Measurements from ENCODE around the gene TET2.

The TET2 gene

DNA sequence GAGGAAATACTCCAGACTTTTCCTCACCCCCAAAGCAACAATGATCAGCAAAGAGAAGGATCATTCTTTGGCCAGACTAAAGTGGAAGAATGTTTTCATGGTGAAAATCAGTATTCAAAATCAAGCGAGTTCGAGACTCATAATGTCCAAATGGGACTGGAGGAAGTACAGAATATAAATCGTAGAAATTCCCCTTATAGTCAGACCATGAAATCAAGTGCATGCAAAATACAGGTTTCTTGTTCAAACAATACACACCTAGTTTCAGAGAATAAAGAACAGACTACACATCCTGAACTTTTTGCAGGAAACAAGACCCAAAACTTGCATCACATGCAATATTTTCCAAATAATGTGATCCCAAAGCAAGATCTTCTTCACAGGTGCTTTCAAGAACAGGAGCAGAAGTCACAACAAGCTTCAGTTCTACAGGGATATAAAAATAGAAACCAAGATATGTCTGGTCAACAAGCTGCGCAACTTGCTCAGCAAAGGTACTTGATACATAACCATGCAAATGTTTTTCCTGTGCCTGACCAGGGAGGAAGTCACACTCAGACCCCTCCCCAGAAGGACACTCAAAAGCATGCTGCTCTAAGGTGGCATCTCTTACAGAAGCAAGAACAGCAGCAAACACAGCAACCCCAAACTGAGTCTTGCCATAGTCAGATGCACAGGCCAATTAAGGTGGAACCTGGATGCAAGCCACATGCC is 89.7 kb downstream of the TET2 start:
- DNase-seq, result no peak

DNA sequence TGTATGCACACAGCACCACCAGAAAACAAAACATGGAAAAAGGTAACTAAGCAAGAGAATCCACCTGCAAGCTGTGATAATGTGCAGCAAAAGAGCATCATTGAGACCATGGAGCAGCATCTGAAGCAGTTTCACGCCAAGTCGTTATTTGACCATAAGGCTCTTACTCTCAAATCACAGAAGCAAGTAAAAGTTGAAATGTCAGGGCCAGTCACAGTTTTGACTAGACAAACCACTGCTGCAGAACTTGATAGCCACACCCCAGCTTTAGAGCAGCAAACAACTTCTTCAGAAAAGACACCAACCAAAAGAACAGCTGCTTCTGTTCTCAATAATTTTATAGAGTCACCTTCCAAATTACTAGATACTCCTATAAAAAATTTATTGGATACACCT is 90.2 kb downstream of the TET2 start:
- DNase-seq, result no peak

GRCh38 chr4:105240037-105240436 is 93.4 kb downstream of the TET2 start:
- DNase-seq, result no peak

DNA sequence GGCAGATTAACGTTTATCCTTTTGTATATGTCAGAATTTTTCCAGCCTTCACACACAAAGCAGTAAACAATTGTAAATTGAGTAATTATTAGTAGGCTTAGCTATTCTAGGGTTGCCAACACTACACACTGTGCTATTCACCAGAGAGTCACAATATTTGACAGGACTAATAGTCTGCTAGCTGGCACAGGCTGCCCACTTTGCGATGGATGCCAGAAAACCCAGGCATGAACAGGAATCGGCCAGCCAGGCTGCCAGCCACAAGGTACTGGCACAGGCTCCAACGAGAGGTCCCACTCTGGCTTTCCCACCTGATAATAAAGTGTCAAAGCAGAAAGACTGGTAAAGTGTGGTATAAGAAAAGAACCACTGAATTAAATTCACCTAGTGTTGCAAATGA is 94.8 kb downstream of the TET2 start:
- DNase-seq, result no peak

DNA sequence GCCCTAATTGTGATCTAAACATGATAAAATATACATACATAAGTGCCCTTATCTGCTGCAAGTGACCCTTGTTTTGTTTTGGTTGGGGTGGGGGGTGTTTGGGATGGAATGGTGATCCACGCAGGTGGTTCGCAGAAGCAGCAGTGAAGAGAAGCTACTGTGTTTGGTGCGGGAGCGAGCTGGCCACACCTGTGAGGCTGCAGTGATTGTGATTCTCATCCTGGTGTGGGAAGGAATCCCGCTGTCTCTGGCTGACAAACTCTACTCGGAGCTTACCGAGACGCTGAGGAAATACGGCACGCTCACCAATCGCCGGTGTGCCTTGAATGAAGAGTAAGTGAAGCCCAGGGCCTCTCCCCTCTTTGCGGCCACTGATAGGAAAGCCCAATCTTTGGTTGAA is 96.8 kb downstream of the TET2 start:
- DNase-seq, result no peak

- no peak for DNase-seq
These were observed 100.0 kb downstream of the TET2 start for GRCh38 chr4:105246712-105247111.

DNA sequence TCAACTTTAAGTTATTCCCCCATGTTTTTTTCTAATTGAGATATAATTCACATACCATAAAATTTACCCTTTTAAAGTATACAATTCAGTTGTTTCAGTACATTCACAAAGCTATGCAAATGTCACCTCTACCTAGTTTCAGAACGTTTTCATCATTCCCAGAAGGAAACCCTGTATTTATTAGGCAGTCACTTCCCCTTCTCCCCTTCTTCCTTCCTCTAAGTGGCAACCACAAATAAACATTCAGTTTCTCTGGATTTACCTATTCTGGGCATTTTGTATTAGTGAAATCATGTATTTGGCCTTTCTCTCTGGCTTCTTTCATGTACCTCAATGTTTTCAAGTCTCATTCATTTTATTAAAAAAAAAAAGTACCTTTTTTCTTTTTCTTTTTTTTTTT is 101.9 kb downstream of the TET2 start:
- no peak for DNase-seq

DNA sequence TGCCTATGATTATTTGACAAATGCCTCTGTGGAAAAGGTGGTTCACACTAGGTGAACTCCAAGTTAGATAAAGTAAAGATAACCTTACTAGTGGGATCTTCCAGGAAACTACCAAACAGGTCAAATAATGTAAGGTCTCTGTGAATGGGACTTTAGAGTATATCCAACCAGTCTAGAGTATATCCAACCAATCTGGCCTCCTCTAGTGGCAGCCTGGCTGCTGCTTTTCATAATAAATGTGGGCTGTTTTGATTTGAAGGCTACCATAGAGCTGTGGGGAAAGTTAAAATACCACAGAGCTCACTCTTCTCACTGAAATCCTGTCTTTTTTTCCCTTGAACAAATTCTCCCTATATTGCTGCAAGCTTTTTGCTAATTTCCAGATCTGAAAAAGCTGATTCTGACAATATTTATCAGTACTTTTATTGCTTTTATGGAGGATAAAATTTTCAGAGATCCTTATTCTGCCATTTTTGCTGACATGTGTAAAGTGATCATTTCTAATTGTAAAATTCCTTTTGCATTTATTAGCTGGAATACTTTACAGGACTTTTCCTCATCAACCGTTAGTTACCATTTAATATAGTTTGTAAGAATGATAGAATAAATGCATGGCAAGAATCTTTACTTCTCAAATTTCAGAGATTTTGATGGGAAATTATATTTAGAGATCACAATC is 111.3 kb downstream of the TET2 start:
- no peak for DNase-seq

DNA sequence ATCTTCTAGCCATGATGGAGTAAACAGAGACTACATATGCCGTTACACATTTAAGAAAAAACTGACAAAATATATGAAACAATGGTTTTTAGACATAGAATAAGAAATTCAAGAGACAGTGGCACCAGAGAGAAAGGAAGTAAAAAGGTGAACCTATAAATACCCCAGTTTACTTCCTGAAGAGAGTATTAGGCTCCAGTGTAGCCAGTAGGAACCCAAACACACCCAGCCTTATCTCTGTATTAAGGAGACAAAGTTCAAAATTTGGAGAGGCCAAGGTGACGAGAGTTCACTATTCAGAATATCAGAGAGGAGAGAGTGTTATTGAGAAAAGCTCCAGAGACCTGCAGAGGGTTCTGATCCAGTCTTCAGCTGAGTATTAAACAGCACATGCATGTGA is 119.0 kb downstream of the TET2 start:
- no peak for DNase-seq

- DNase-seq, result no peak
These were observed 120.6 kb downstream of the TET2 start for GRCh38 chr4:105267280-105267679.

- no peak for DNase-seq
These were observed 125.3 kb downstream of the TET2 start for GRCh38 chr4:105272002-105272401.

DNA sequence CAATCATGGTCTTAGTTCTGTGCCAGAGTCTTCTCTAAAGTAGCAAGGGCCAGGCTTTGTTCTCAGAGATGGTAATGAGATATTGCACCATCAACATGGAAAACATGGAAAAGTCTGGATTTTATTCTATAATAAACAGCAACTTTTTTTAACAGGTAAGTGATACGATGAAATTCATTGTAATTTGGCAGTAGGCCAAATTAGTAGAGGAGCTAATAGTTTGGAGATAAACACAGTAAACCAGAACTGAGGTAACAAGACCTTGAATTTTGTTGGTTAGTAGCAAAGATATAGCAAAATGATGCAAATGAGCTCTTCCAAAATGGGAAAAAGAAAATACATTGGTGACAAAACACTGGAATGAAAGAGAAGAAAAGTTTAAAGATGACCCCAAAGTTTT is 126.6 kb downstream of the TET2 start:
- no peak for DNase-seq

DNA sequence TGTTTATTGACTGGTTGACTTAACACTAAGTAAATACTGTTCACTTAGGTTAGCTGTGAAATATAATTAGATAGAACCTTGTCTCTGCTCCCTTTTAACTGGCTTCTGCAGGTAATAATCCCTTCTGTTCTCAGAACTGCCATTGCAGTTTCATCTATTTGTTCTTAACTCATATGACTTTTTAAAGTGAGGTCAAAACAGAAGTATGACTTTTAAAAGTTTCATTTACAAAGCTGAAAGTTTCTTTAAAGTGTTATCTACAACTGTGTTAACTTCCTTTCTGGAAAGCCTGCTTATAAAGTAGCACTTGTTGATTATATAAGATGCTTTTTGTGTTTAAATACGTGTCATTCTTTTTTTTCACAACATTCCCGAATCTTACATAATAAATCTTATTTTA is 127.4 kb downstream of the TET2 start:
- no peak for DNase-seq

- DNase-seq, result no peak
These were observed 127.8 kb downstream of the TET2 start for GRCh38 chr4:105274504-105274903.

- DNase-seq, result no peak
These were observed 129.9 kb downstream of the TET2 start for GRCh38 chr4:105276361-105277104.

- no peak for DNase-seq
These were observed 131.0 kb downstream of the TET2 start for GRCh38 chr4:105277702-105278101.

DNA sequence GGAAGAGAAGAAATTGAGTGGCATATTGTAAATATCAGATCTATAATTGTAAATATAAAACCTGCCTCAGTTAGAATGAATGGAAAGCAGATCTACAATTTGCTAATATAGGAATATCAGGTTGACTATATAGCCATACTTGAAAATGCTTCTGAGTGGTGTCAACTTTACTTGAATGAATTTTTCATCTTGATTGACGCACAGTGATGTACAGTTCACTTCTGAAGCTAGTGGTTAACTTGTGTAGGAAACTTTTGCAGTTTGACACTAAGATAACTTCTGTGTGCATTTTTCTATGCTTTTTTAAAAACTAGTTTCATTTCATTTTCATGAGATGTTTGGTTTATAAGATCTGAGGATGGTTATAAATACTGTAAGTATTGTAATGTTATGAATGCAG is 132.6 kb downstream of the TET2 start:
- no peak for DNase-seq

DNA sequence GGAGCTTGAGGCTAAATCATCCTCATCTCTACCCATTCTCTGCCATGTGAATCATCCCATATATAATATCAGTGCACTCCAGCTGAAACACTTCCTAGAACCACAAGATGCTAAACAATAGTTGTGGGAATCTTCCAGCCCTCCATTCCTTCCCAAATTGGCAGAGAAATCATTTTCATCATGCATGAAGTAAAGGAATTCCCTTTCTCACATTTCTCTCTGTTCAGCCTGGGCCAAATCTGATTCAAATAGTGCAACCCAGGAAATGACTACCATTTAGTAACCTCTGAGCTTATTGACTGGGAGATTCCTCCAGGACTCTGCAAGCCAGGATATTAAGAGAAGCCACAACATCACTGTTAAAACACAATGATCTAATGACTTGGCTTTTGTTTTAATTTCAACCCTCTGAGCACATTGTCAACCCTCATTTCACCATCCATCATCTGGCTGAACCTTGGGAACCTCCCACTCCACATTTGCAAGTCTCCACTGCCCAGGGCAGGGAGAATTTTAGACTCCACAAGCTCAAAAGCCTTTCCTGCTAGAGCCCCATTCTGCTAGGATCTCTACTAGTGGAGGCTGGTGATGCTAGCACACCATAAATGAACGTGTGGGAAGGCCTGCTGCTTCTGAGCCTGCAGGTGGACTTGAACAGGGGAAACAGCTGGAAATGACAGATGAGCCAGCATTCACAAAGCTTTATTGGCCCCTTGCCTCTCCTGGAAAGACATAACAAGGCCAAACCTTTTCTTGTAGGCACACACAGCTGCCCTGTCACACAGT is 133.9 kb downstream of the TET2 start:
- no peak for DNase-seq

DNA sequence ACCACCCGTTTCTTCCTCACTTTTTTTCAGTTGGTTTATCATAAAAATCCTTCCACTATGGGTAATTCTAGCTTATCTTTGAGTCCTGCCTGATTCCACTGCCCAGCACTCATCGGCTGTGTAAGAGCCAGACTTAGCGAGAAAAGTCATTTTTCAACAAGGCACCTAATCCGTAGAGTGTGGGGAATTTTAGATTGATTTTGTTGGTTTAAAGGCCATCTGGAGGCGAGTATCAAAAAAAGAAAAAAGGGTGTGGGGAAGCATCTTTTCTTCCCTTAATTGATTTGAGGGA is 134.4 kb downstream of the TET2 start:
- DNase-seq, result no peak

DNA sequence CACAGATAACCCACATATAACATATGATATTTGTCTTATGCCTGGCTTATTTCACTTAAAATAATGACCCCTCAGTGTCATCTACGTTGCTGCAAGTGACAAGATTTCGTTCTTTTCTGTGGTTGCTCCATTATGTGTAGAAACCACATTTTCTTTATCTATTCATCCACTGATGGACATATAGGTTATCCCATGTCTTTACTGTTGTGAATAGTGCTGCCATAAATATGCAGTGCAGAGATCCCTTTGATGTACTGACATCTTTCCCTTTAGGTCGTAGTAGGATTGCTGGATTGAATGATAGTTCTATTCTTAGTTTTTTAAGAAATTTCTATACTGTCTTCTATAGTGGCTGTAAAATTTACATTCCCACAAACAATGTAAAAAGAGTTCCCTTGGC is 135.8 kb downstream of the TET2 start:
- DNase-seq, result no peak

DNA sequence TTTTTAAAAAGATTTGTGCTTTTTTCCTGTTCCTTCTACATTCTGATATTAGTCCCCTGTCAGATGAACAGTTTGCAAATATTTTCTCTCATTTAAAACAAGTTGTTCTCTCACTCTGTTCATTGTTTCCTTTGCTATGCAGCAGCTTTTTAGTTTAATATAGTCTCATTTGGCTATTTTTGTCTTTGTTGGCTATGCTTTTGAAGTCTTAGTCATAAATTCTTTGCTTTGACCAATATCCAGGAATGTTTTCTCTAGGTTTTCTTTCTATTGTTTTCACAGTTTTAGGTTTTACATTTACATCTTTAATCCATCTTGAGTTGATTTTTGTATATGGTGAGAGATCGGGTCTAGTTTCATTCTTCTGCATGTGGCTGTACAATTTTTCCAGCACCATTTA is 136.8 kb downstream of the TET2 start:
- no peak for DNase-seq

DNA sequence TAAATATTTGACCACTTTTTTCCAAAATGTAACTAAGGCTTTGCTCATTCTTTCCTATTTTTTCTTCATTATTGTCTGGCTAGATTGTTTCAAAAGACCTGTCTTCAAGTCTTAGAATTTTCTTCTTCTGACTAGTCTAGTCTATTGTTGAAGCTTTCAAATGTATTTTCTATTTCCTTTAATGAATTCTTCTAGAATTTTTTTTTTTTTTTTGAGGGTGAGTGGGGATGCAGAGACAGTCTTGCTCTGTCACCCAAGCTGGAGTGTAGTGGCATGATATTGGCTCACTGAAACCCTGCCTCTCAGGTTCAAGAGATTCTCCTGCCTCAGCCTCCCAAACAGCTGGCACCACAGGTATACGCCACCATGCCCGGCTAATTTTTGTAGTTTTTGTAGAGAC is 141.4 kb downstream of the TET2 start:
- no peak for DNase-seq

GRCh38 chr4:105291925-105292324 is 145.2 kb downstream of the TET2 start:
- DNase-seq, result no peak

- DNase-seq, result no peak
These were observed 146.7 kb downstream of the TET2 start for GRCh38 chr4:105293360-105293759.
